ENCODE data around the gene BAHCC1. TPM values are rescaled to one million over a fixed set of nuclear protein-coding genes. Genes with fewer than 3 reads are reported as not detected.

Gene BAHCC1
- total RNA-seq, 1 experiment from 2014 or later = 74.2 TPM

DNA sequence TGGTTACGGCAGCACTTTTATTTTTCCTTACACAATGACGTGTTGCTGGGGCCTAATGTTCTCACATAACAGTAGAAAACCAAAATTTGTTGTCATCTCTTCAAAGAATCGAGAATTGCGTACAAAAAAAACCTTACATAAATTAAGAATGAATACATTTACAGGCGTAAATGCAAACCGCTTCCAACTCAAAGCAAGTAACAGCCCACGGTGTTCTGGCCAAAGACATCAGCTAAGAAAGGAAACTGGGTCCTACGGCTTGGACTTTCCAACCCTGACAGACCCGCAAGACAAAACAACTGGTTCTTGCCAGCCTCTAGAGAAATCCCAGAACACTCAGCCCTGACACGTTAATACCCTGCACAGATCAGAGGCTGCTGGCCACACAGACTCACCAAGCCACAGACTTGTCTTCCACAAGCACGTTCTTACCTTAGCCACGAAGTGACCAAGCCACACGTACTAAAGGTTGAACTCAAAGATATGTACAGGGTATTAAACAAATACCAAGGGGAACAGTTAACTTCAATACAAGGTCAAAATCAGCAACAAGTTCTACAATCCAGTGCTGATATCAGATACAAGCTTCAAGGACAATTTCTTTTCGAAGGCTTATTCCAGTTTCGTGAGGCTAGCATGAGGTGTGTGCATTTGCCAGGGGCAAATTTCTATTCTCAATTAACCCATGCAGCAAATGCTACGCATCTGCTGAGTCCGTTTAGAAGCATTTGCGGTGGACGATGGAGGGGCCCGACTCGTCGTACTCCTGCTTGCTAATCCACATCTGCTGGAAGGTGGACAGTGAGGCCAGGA is 114.9 kb downstream of the BAHCC1 start:
- no TSS peak for BruUV-seq (replicated peaks)
- no peaks in the 10 kb centered on the region for H3K9me3 ChIP-seq (ENCODE audit: low read depth, low read length, poor library complexity, severe bottlenecking)
- intact Hi-C loops (cut with micrococcal nuclease; ENCODE audit: unreplicated experiment) = loop anchor here (10.0 kb wide), 1 partner anchor 95 kb away; no protein-coding TSS in a partner anchor
- H3K4me1 ChIP-seq (ENCODE audit: insufficient read depth, low read length, poor library complexity, severe bottlenecking) = peaks cover 14% of the 10 kb centered on the region
- DNase-seq (ENCODE audit: low spot score) = no peak
- H3K27me3 ChIP-seq (replicated peaks; ENCODE audit: insufficient read depth, low read depth, low read length, poor library complexity) = no peaks in the 10 kb centered on the region
- TF ChIP-seq, protein P1, sequence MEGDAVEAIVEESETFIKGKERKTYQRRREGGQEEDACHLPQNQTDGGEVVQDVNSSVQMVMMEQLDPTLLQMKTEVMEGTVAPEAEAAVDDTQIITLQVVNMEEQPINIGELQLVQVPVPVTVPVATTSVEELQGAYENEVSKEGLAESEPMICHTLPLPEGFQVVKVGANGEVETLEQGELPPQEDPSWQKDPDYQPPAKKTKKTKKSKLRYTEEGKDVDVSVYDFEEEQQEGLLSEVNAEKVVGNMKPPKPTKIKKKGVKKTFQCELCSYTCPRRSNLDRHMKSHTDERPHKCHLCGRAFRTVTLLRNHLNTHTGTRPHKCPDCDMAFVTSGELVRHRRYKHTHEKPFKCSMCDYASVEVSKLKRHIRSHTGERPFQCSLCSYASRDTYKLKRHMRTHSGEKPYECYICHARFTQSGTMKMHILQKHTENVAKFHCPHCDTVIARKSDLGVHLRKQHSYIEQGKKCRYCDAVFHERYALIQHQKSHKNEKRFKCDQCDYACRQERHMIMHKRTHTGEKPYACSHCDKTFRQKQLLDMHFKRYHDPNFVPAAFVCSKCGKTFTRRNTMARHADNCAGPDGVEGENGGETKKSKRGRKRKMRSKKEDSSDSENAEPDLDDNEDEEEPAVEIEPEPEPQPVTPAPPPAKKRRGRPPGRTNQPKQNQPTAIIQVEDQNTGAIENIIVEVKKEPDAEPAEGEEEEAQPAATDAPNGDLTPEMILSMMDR (conservative IDR thresholded peaks at IDR 0.05; ENCODE audit: low read depth, low read length) = no peak
- no peak for TF ChIP-seq EZH2 (IDR thresholded peaks at IDR 0.05; ENCODE audit: borderline replicate concordance, low read depth, low read length, poor library complexity, severe bottlenecking)
- peak overlapping the region; percentile 79 for H3K4me3 ChIP-seq (ENCODE audit: low read depth, low read length, poor library complexity, severe bottlenecking)
- peaks cover 32% of the 10 kb centered on the region for H3K36me3 ChIP-seq (ENCODE audit: insufficient read depth, low read length, poor library complexity, severe bottlenecking)
- ChIA-PET POLR2A (ENCODE audit: low non-redundant PET) (no interaction called here), CTCF (no interaction called here)
- peak overlapping the region; percentile 99 for H3K27ac ChIP-seq (ENCODE audit: low read depth, low read length, poor library complexity, severe bottlenecking)

DNA sequence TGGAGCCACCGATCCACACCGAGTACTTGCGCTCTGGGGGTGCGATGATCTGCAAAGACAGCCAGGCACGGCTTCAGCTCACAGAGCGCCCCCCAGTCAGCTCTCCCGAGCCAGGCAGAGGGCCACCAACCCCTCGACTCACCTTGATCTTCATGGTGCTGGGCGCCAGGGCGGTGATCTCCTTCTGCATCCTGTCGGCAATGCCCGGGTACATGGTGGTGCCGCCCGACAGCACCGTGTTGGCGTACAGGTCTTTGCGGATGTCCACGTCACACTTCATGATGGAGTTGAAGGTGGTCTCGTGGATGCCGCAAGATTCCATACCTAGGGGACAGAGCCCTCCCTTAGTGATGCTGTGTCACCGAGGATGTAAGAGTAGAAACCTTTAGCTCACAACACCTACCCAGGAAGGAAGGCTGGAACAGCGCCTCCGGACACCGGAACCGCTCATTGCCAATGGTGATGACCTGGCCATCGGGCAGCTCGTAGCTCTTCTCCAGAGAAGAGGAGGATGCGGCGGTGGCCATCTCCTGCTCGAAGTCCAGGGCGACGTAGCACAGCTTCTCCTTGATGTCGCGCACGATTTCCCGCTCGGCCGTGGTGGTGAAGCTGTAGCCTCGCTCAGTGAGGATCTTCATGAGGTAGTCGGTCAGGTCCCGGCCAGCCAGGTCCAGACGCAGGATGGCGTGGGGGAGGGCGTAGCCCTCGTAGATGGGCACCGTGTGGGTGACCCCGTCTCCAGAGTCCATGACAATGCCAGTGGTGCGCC is 115.7 kb downstream of the BAHCC1 start:
- TF ChIP-seq, protein P1 (conservative IDR thresholded peaks at IDR 0.05; ENCODE audit: low read depth, low read length) = no peak
- no peak for TF ChIP-seq EZH2 (IDR thresholded peaks at IDR 0.05; ENCODE audit: borderline replicate concordance, low read depth, low read length, poor library complexity, severe bottlenecking)
- Histone ChIP-seq H3K4me1 (ENCODE audit: insufficient read depth, low read length, poor library complexity, severe bottlenecking) (peaks cover 22% of the 10 kb centered on the region), H3K4me3 (ENCODE audit: low read depth, low read length, poor library complexity, severe bottlenecking) (peak overlapping the region; percentile 79), H3K36me3 (ENCODE audit: insufficient read depth, low read length, poor library complexity, severe bottlenecking) (peaks cover 32% of the 10 kb centered on the region), H3K27ac (ENCODE audit: low read depth, low read length, poor library complexity, severe bottlenecking) (peak overlapping the region; percentile 99), H3K9me3 (ENCODE audit: low read depth, low read length, poor library complexity, severe bottlenecking) (no peaks in the 10 kb centered on the region), H3K27me3 (replicated peaks; ENCODE audit: insufficient read depth, low read depth, low read length, poor library complexity) (no peaks in the 10 kb centered on the region)
- BruUV-seq (replicated peaks) = no TSS peak
- intact Hi-C loops (cut with micrococcal nuclease; ENCODE audit: unreplicated experiment) = loop anchor here (10.0 kb wide), 1 partner anchor 94 kb away; no protein-coding TSS in a partner anchor
- ChIA-PET CTCF (no interaction called here), POLR2A (ENCODE audit: low non-redundant PET) (no interaction called here)
- DNase-seq (ENCODE audit: low spot score) = no peak

DNA sequence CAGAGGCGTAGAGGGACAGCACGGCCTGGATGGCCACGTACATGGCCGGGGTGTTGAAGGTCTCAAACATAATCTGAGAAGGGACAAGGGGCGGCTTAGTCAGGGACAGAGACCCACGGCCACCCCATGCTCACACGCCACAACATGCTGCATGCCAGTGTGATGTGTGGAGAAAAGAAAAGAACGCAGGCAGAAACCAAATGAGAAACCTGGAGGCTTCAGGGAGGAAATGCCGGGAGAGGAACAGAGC is 116.2 kb downstream of the BAHCC1 start:
- BruUV-seq (replicated peaks) = no TSS peak
- POLR2A ChIA-PET (ENCODE audit: low non-redundant PET) = interaction anchor here (0.6 kb wide), 1 partner anchor 9 kb away, joined by 5 read pairs; no protein-coding TSS in a partner anchor
- Histone ChIP-seq H3K4me1 (ENCODE audit: insufficient read depth, low read length, poor library complexity, severe bottlenecking) (peaks cover 26% of the 10 kb centered on the region), H3K4me3 (ENCODE audit: low read depth, low read length, poor library complexity, severe bottlenecking) (peak overlapping the region; percentile 79), H3K27ac (ENCODE audit: low read depth, low read length, poor library complexity, severe bottlenecking) (peak overlapping the region; percentile 99), H3K9me3 (ENCODE audit: low read depth, low read length, poor library complexity, severe bottlenecking) (no peaks in the 10 kb centered on the region), H3K36me3 (ENCODE audit: insufficient read depth, low read length, poor library complexity, severe bottlenecking) (peaks cover 32% of the 10 kb centered on the region), H3K27me3 (replicated peaks; ENCODE audit: insufficient read depth, low read depth, low read length, poor library complexity) (no peaks in the 10 kb centered on the region)
- intact Hi-C loops (cut with micrococcal nuclease; ENCODE audit: unreplicated experiment) = loop anchor here (10.0 kb wide), 1 partner anchor 93 kb away; no protein-coding TSS in a partner anchor
- CTCF ChIA-PET = no interaction called here
- DNase-seq (ENCODE audit: low spot score) = no peak
- TF ChIP-seq, protein P1 (conservative IDR thresholded peaks at IDR 0.05; ENCODE audit: low read depth, low read length) = no peak
- no peak for TF ChIP-seq EZH2 (IDR thresholded peaks at IDR 0.05; ENCODE audit: borderline replicate concordance, low read depth, low read length, poor library complexity, severe bottlenecking)
